ENCODE measurements around the gene PHTF1. TPM values are rescaled to one million over a fixed set of nuclear protein-coding genes. Genes with fewer than 3 reads are reported as not detected.

PHTF1 gene
- polyA plus RNA-seq, 1 experiment: 18.0 TPM

GRCh38 chr1:113659556-113659955 is 99.7 kb downstream of the PHTF1 start:
- no peak overlapping the region for H3K27ac ChIP-seq (ENCODE audit: low read depth, low read length)
- CTCF ChIA-PET: no interaction called here
- TF ChIP-seq CTCF (IDR thresholded peaks at IDR 0.05; ENCODE audit: low read depth, low read length): no peak

GRCh38 chr1:113659035-113659434 is 100.3 kb downstream of the PHTF1 start:
- no peak for DNase-seq (ENCODE audit: low read depth, low spot score)
- ChIA-PET POLR2A (no interaction called here), CTCF (interaction anchor here (0.5 kb wide), 1 partner anchor 33 kb away, joined by 4 read pairs; no protein-coding TSS in a partner anchor)
- no peaks in the 10 kb centered on the region for H3K27me3 ChIP-seq (ENCODE audit: control insufficient read depth, insufficient read depth, low read length)
- no peaks in the 10 kb centered on the region for H3K9me3 ChIP-seq (ENCODE audit: control insufficient read depth, insufficient read depth, low read length)
- H3K4me3 ChIP-seq (ENCODE audit: low read depth, low read length): no peak overlapping the region
- no peak overlapping the region for H3K27ac ChIP-seq (ENCODE audit: low read depth, low read length)
- no peak for TF ChIP-seq CTCF (IDR thresholded peaks at IDR 0.05; ENCODE audit: low read depth, low read length)

More at GRCh38 chr1:113659556-113659955, 99.7 kb downstream of the PHTF1 start:
- Histone ChIP-seq H3K27me3 (ENCODE audit: control insufficient read depth, insufficient read depth, low read length) (no peaks in the 10 kb centered on the region), H3K4me3 (ENCODE audit: low read depth, low read length) (no peak overlapping the region), H3K9me3 (ENCODE audit: control insufficient read depth, insufficient read depth, low read length) (no peaks in the 10 kb centered on the region)
- POLR2A ChIA-PET: no interaction called here
- DNase-seq (ENCODE audit: low read depth, low spot score): no peak

- DNase-seq (ENCODE audit: low read depth, low spot score): no peak
- H3K27ac ChIP-seq (ENCODE audit: low read depth, low read length): no peak overlapping the region
- H3K9me3 ChIP-seq (ENCODE audit: control insufficient read depth, insufficient read depth, low read length): no peaks in the 10 kb centered on the region
- no peak for TF ChIP-seq CTCF (IDR thresholded peaks at IDR 0.05; ENCODE audit: low read depth, low read length)
- H3K4me3 ChIP-seq (ENCODE audit: low read depth, low read length): no peak overlapping the region
- H3K27me3 ChIP-seq (ENCODE audit: control insufficient read depth, insufficient read depth, low read length): no peaks in the 10 kb centered on the region
- POLR2A ChIA-PET: no interaction called here
- CTCF ChIA-PET: no interaction called here
Measured at GRCh38 chr1:113657556-113658063, 101.7 kb downstream of the PHTF1 start.

- H3K4me3 ChIP-seq (ENCODE audit: low read depth, low read length): no peak overlapping the region
- POLR2A ChIA-PET: no interaction called here
- CTCF ChIA-PET: no interaction called here
- H3K9me3 ChIP-seq (ENCODE audit: control insufficient read depth, insufficient read depth, low read length): no peaks in the 10 kb centered on the region
- H3K27ac ChIP-seq (ENCODE audit: low read depth, low read length): no peak overlapping the region
- no peaks in the 10 kb centered on the region for H3K27me3 ChIP-seq (ENCODE audit: control insufficient read depth, insufficient read depth, low read length)
- no peak for DNase-seq (ENCODE audit: low read depth, low spot score)
- TF ChIP-seq CTCF (IDR thresholded peaks at IDR 0.05; ENCODE audit: low read depth, low read length): no peak
Measured at GRCh38 chr1:113657126-113657525, 102.2 kb downstream of the PHTF1 start.

- no peak for DNase-seq (ENCODE audit: low read depth, low spot score)
- no peak for TF ChIP-seq CTCF (IDR thresholded peaks at IDR 0.05; ENCODE audit: low read depth, low read length)
- ChIA-PET POLR2A (no interaction called here), CTCF (no interaction called here)
- Histone ChIP-seq H3K27ac (ENCODE audit: low read depth, low read length) (no peak overlapping the region), H3K27me3 (ENCODE audit: control insufficient read depth, insufficient read depth, low read length) (no peaks in the 10 kb centered on the region), H3K4me3 (ENCODE audit: low read depth, low read length) (no peak overlapping the region), H3K9me3 (ENCODE audit: control insufficient read depth, insufficient read depth, low read length) (no peaks in the 10 kb centered on the region)
Measured at GRCh38 chr1:113654883-113655282, 104.4 kb downstream of the PHTF1 start.

Data from AG04450 (cell line).